GM12875 (cell line): ENCODE results near the gene GPR161.

Experiments used
- H3K4me3 ChIP-seq: one replicate; pipeline ENCODE4 v1.5.1; 2011; ENCODE audit warnings: low read depth, low read length, control low read depth
- TF ChIP-seq, protein P1 (sequence below): IDR thresholded peaks from 2 replicates; pipeline ENCODE4 v1.5.1; 2011; ENCODE audit warnings: low read depth, mild to moderate bottlenecking, control low read depth, inconsistent platforms, low read length, moderate library complexity, borderline replicate concordance; ENCODE audit not compliant: insufficient read depth

The GPR161 gene

DNA sequence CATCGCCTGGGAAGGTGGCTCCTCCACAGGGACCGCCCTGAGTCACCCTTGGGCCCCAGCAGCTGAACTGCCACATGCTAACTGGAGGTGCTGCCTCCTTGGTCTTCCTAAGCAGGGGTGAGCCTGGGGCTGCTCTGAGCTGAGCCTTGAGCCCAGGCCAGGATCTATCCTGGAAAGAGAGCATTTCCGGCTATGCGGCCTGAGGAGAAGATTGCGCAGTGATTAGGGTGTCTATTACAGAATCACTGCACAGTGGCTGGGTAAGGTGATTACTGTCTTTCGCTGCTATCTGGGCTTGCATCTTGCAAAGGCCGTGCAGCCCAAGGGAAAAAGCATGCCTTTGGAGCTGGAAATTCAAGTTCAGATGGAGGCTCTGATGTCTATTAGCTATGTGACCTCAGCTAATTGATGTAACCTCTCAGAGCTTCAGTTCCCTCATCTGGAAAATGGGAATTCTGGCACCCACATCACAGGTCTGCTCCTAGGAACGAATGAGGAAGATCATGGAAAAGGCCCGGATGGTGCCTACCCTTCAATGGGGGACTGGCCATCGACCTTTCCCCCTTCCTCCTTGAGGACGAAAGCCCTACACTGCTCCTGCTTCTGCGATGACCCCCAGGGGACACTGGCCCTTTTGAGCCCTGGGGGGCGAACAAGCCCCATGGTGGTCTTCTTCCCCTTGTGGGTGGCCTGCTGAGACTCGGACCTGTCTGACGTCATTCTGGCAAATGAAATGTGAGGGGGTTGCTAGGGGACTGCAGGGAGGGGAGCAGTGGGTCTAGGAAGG is 38.0 kb downstream of the GPR161 start:
- H3K4me3 ChIP-seq: no peak overlapping the region
- TF ChIP-seq, protein P1, sequence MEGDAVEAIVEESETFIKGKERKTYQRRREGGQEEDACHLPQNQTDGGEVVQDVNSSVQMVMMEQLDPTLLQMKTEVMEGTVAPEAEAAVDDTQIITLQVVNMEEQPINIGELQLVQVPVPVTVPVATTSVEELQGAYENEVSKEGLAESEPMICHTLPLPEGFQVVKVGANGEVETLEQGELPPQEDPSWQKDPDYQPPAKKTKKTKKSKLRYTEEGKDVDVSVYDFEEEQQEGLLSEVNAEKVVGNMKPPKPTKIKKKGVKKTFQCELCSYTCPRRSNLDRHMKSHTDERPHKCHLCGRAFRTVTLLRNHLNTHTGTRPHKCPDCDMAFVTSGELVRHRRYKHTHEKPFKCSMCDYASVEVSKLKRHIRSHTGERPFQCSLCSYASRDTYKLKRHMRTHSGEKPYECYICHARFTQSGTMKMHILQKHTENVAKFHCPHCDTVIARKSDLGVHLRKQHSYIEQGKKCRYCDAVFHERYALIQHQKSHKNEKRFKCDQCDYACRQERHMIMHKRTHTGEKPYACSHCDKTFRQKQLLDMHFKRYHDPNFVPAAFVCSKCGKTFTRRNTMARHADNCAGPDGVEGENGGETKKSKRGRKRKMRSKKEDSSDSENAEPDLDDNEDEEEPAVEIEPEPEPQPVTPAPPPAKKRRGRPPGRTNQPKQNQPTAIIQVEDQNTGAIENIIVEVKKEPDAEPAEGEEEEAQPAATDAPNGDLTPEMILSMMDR: no peak

DNA sequence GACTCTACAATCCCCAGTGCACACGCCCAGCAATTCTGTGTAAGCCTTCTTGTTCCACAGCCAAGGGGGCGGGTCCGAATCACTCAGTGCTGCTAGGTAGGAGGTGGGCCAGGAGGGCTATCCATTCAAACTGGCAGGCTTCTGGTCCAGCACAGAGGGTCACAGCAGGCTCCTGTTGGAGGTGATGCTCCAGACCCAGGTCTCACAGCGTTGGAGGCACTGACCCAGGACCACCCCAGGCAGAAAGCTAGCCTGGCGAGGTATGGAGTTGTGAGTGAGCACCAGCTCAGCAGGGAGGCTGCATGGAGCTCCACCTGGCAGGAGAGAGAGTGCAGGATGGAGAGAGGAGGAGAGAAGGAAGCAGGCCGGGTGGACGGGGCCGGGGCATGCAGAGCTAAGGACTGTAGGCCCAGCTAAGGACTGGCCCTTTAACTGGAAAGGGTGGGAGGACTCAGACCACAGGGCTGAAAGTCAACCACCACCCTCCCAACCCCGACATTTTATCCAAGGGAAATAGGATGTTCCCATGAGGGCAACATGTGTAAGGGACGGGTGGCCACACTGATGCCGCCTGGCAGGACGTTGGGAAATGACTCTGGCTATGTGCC is 38.7 kb downstream of the GPR161 start:
- H3K4me3 ChIP-seq: no peak overlapping the region
- TF ChIP-seq, protein P1: no peak

DNA sequence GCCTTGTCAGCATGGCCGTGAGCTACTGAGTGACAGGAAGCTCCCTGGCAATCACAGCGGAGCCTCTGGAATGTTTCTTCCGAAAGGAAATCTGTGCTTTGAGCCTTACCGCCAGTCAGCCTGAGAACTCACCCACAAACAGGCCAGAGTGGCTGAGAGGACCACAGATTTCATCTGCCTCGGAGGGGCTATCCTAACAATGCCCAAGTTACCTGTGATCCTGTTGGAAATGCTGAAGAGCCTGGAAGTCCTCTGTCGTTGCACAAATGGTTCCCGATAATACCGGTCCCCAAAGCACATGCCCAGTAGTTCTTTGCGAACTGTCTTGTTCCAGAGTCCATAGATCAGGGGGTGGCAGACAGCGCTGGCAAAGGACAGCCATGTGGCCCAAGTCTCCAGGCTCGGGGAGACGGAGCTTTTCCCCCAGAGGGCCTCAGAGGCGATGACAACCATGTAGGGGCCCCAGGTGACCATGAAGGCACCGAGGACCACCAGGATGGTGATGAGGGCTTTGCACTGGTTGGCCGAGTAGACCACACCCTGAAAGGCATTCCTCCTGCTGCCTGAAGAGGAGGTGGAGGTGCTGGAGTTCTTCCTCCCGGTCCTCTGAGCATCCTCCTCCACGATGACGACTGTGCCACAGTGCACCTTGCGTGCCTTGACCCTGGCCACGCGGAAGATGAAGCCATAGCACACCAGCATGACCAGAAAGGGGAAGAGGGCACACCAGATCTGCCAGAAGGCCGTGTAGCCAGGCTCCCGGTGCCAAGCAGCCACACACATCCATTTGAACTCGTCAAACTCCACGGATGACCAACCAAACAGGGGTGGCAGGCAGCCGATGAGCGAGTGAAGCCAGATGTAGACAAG is 40.2 kb downstream of the GPR161 start:
- H3K4me3 ChIP-seq: no peak overlapping the region
- TF ChIP-seq, protein P1: no peak

DNA sequence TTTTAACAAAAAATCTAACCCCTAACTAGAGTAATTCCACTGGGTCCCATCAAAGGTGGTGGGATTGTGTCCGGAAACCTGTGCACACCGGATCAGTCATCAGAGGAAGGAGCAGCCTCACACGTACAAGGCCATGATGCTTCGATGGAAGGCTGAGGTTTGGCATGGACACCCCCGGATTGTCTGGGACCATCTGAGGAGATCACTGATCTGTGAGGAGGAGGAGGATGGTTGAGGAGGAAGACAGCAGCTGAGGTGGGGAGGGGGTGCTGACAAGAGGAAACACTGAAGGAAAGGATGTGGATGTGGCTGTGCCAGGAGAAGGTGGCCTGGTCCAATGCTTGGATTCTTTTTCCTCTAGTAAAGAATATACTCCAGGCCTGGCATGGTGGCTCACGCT is 41.3 kb downstream of the GPR161 start:
- TF ChIP-seq, protein P1: no peak
- no peak overlapping the region for H3K4me3 ChIP-seq

DNA sequence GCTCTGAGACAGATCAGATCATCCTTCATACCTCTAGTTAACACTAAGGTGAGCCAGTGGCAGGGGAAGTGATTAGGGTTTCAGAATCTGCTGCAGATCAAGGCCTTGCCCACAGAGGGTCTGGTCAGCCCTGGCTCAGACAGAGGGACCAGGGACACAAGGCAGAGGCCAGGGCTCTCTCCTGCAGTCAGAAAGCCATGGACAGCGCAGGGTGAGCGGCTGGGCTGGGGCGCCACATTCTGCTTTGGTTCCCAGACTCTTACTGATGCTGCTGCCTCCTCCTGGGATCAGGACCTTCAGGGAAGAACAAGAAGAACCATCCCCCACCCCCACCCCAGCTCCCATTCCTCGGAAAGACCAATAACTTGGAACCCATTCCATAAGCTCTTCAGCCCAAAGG is 43.1 kb downstream of the GPR161 start:
- TF ChIP-seq, protein P1: no peak
- H3K4me3 ChIP-seq: no peak overlapping the region

DNA sequence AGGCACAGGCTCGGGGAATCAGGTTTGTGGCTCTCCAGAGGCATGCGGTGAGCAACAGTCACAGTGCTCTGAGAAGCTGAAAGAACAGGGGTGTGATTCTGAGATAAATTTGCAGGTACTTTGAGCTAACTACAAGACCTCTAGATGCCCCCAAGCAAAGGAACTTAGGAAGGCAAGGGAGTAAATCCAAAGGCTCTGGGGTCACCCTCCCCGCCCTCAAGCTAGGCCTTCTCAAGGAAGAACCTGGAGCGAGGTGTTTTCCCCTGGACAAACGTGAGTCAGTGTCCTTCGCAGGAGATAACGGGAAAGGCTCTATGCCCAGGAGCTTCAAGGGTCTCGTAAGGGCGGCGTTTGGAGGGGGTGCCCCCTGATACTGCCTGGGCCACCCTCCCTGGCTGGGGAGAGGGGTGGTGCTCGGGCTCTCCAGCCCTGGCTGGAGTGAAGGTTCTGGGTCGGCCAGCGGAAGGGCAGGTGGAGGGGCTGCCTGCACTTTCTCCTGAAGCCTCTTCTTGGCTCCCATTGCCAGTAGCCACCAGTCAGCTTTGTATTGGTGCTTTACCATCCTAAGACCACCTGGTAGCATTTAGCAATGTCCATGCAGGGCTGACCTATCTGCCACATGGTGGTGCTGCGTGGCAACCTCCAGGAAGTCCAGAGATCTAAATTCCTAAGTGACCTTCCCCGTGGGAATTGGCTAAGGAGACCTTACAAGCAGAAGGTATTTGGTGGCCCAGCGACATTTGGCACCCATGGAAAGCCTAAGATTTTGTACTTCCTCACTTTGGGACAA is 44.0 kb downstream of the GPR161 start:
- TF ChIP-seq, protein P1: no peak
- H3K4me3 ChIP-seq: no peak overlapping the region
